ENCODE data around the gene CRYBA4.

DNA sequence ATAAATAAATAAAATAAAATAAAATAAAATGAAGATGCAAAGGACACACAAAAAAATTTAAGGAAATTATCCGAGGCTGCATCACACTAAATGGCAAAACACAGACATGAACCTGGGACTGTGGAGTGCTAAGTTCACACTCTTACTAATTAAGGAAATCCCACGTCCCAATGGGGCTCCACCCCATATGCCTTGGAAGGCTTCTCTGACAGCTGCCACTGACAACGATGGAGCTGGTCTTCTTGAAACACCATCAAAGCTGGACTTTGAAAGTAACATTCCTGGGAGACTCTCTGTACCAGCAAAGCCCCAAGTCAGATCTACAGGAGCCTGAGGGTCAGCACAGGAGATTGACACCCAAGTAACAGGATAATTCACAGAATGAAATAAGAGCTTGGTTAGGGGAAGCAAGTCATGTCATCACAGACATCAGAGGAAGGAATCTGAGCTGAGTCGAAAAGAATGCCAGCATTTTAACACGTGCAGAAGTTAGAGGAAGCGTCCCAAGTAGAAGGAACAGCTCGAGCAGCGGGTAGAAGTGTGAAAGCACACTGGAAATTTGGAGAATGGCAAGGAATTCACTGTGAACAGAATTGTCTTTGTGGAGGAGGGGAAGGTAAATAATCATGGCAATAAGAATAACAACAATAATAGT lies 45.6 kb upstream of the CRYBA4 start:
- TF ChIP-seq, protein P1, sequence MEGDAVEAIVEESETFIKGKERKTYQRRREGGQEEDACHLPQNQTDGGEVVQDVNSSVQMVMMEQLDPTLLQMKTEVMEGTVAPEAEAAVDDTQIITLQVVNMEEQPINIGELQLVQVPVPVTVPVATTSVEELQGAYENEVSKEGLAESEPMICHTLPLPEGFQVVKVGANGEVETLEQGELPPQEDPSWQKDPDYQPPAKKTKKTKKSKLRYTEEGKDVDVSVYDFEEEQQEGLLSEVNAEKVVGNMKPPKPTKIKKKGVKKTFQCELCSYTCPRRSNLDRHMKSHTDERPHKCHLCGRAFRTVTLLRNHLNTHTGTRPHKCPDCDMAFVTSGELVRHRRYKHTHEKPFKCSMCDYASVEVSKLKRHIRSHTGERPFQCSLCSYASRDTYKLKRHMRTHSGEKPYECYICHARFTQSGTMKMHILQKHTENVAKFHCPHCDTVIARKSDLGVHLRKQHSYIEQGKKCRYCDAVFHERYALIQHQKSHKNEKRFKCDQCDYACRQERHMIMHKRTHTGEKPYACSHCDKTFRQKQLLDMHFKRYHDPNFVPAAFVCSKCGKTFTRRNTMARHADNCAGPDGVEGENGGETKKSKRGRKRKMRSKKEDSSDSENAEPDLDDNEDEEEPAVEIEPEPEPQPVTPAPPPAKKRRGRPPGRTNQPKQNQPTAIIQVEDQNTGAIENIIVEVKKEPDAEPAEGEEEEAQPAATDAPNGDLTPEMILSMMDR (conservative IDR thresholded peaks at IDR 0.05 in 1 of 2, IDR thresholded peaks at IDR 0.05 in 1 of 2; ENCODE audit: extremely low read depth in 1 of 2, insufficient read depth in 1 of 2, low read depth in 1 of 2, low read length in 2 of 2): no peak
- no peak for TF ChIP-seq EZH2 (IDR thresholded peaks at IDR 0.05; ENCODE audit: borderline replicate concordance, low read length)
